HL-60 (cell line): ENCODE results near the gene SNAPC3.

Experiments used
- GABPA ChIP-seq: IDR thresholded peaks from 2 replicates; pipeline ENCODE4 v1.6.1; 2012; ENCODE audit warnings: low read depth
- POLR2AphosphoS5 ChIP-seq: IDR thresholded peaks from 2 replicates; pipeline ENCODE4 v1.6.1; 2012; ENCODE audit warnings: low read depth
- TF ChIP-seq, protein P1 (sequence below): IDR thresholded peaks from one replicate; pipeline ENCODE4 v1.5.1; 2011; ENCODE audit warnings: low read length, control low read depth, inconsistent platforms; ENCODE audit not compliant: insufficient read depth
- TF ChIP-seq, protein P2 (sequence below): IDR thresholded peaks from 2 replicates; pipeline ENCODE4 v1.6.1; 2012; ENCODE audit warnings: low read depth; ENCODE audit not compliant: insufficient replicate concordance

DNA sequence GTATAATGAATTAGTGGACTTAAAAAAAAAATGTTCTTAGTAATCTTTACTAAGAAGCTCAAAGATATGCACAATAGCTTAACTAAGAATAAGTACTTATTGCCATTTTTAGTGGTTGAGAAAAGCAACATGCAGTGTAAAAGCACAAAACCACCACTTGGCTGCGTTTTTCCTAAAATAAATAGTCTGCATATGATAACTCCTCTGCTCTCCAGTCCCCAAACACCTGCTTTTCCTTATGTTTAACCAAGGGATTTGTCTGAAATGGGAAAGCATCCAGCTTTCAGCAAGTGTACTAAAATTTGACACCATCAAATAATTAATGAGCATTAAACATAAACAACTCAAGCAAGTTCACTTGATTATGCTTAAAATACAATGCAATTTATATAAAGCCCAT is 46.7 kb downstream of the SNAPC3 start:
- TF ChIP-seq, protein P1, sequence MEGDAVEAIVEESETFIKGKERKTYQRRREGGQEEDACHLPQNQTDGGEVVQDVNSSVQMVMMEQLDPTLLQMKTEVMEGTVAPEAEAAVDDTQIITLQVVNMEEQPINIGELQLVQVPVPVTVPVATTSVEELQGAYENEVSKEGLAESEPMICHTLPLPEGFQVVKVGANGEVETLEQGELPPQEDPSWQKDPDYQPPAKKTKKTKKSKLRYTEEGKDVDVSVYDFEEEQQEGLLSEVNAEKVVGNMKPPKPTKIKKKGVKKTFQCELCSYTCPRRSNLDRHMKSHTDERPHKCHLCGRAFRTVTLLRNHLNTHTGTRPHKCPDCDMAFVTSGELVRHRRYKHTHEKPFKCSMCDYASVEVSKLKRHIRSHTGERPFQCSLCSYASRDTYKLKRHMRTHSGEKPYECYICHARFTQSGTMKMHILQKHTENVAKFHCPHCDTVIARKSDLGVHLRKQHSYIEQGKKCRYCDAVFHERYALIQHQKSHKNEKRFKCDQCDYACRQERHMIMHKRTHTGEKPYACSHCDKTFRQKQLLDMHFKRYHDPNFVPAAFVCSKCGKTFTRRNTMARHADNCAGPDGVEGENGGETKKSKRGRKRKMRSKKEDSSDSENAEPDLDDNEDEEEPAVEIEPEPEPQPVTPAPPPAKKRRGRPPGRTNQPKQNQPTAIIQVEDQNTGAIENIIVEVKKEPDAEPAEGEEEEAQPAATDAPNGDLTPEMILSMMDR, result no peak
- TF ChIP-seq POLR2AphosphoS5, result no peak
- TF ChIP-seq, protein P2, sequence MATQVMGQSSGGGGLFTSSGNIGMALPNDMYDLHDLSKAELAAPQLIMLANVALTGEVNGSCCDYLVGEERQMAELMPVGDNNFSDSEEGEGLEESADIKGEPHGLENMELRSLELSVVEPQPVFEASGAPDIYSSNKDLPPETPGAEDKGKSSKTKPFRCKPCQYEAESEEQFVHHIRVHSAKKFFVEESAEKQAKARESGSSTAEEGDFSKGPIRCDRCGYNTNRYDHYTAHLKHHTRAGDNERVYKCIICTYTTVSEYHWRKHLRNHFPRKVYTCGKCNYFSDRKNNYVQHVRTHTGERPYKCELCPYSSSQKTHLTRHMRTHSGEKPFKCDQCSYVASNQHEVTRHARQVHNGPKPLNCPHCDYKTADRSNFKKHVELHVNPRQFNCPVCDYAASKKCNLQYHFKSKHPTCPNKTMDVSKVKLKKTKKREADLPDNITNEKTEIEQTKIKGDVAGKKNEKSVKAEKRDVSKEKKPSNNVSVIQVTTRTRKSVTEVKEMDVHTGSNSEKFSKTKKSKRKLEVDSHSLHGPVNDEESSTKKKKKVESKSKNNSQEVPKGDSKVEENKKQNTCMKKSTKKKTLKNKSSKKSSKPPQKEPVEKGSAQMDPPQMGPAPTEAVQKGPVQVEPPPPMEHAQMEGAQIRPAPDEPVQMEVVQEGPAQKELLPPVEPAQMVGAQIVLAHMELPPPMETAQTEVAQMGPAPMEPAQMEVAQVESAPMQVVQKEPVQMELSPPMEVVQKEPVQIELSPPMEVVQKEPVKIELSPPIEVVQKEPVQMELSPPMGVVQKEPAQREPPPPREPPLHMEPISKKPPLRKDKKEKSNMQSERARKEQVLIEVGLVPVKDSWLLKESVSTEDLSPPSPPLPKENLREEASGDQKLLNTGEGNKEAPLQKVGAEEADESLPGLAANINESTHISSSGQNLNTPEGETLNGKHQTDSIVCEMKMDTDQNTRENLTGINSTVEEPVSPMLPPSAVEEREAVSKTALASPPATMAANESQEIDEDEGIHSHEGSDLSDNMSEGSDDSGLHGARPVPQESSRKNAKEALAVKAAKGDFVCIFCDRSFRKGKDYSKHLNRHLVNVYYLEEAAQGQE, result no peak
- no peak for TF ChIP-seq GABPA
